Loucy (cell line): ENCODE measurements around the gene SEMA3D.

Source experiments
- H2AFZ ChIP-seq: fragments of 200-600 bp; sonication (generic); 2 replicates; pipeline ENCODE4 v1.6.0; 2016; ENCODE audit warnings: antibody characterized with exemption, mild to moderate bottlenecking, low read length, moderate library complexity
- H3F3A ChIP-seq: fragments of 200-600 bp; 2 replicates; pipeline ENCODE4 v1.6.0; 2016; ENCODE audit warnings: antibody characterized with exemption, low read depth, mild to moderate bottlenecking
- H3K27me3 ChIP-seq: fragments of 200-600 bp; sonication (generic); 2 replicates; pipeline ENCODE4 v1.6.1; 2014; ENCODE audit warnings: low read length, mild to moderate bottlenecking; ENCODE audit not compliant: insufficient read depth, poor library complexity, severe bottlenecking
- H3K36me3 ChIP-seq: fragments of 200-600 bp; sonication (generic); 2 replicates; pipeline ENCODE4 v1.6.1; 2016; ENCODE audit warnings: low read length; ENCODE audit not compliant: insufficient read depth
- H3K4me1 ChIP-seq: fragments of 200-600 bp; sonication (generic); 2 replicates; pipeline ENCODE4 v1.5.1; 2014; ENCODE audit warnings: low read length, mild to moderate bottlenecking; ENCODE audit not compliant: insufficient read depth, poor library complexity, severe bottlenecking
- H3K4me2 ChIP-seq: fragments of 200-600 bp; sonication (generic); 2 replicates; pipeline ENCODE4 v1.6.0; 2014; ENCODE audit warnings: antibody characterized with exemption, low read length, low read depth, mild to moderate bottlenecking; ENCODE audit not compliant: poor library complexity, severe bottlenecking
- H3K4me3 ChIP-seq: fragments of 200-600 bp; sonication (generic); 2 replicates; pipeline ENCODE4 v1.5.1; 2014; ENCODE audit warnings: low read length, mild to moderate bottlenecking, mixed read lengths; ENCODE audit not compliant: poor library complexity, severe bottlenecking
- H3K79me2 ChIP-seq: fragments of 200-600 bp; sonication (generic); 2 replicates; pipeline ENCODE4 v1.6.1; 2014; ENCODE audit warnings: low read length; ENCODE audit not compliant: insufficient read depth
- H3K9ac ChIP-seq: fragments of 200-600 bp; sonication (generic); 2 replicates; pipeline ENCODE4 v1.6.0; 2014; ENCODE audit warnings: mild to moderate bottlenecking, low read depth, low read length, moderate library complexity; ENCODE audit not compliant: poor library complexity, severe bottlenecking
- H3K9me2 ChIP-seq: fragments of 200-600 bp; sonication (generic); replicated peaks from 2 replicates; pipeline ENCODE4 v1.6.1; 2016; ENCODE audit warnings: low read depth, low read length, mixed read lengths
- H3K9me3 ChIP-seq: fragments of 200-600 bp; sonication (generic); 2 replicates; pipeline ENCODE4 v1.6.1; 2014; ENCODE audit warnings: mild to moderate bottlenecking, antibody characterized with exemption, low read length, low read depth; ENCODE audit not compliant: insufficient read depth
- H4K20me1 ChIP-seq: fragments of 200-600 bp; sonication (generic); 2 replicates; pipeline ENCODE4 v1.6.0; 2014; ENCODE audit warnings: antibody characterized with exemption, low read length, mild to moderate bottlenecking; ENCODE audit not compliant: insufficient read depth, poor library complexity, severe bottlenecking
- EZH2phosphoT487 ChIP-seq: fragments of 200-600 bp; IDR thresholded peaks from 2 replicates; pipeline ENCODE4 v1.6.1; 2018; ENCODE audit warnings: antibody characterized with exemption, mild to moderate bottlenecking, moderate library complexity, borderline replicate concordance
- TF ChIP-seq, protein P1 (sequence below): fragments of 200-600 bp; sonication (generic); conservative IDR thresholded peaks from 2 replicates; pipeline ENCODE4 v1.5.1; 2014; ENCODE audit warnings: mild to moderate bottlenecking, antibody characterized with exemption, low read length

The SEMA3D gene

DNA sequence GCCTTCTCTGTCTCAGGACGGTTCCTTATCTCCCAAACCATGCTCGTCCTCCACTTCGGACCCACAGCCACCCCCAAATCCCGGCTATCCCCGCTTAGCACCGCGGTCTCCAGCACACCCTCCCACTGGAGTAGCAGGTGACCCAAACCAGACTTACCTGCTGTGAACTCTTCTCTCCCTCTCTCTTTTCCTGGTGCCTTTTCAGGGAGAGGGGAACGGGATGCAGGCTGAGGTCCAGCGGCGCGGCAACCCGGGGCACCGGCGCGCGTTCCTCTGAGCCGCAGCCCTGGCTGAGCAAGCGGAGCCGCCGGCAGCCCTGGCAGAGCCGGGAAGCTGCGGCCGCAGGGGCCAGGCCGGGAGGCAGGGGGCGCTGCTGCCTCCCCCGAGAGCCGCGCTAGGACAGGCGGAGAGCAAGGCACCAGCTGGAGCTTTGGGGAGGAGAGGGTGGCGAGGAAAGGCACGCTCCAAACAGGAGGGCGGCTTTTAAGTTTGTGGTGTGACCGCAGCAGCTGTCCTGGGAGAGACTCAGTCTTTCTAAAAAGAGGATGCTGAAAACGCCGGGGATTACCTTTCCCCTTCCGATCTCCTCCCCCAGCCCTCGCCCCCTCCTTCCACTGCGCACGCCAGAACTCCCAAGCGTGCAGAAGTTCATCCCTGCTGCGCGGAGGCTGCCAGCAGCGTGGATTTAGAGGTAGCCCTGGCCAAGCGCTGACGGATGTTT is at the start of gene SEMA3D:
TSS of gene SEMA3D (minus strand) at position 536 of the 721 bp plus-strand sequence. CDS start 65,165 bp downstream, outside the sequence.
- H3K9me3 ChIP-seq = no peaks in the 10 kb centered on the region
- no peaks in the 10 kb centered on the region for H3K36me3 ChIP-seq
- H3K27me3 ChIP-seq = no peaks in the 10 kb centered on the region
- H3K79me2 ChIP-seq = no peaks in the 10 kb centered on the region
- no peak within 1 kb of the TSS for H3K9ac ChIP-seq
- no peaks in the 10 kb centered on the region for H3K4me1 ChIP-seq
- H3K4me3 ChIP-seq = no peak within 1 kb of the TSS
- H3F3A ChIP-seq = no peaks in the 10 kb centered on the region
- no peaks in the 10 kb centered on the region for H3K9me2 ChIP-seq
- no peak within 1 kb of the TSS for H3K4me2 ChIP-seq
- TF ChIP-seq EZH2phosphoT487 = no peak
- TF ChIP-seq, protein P1, sequence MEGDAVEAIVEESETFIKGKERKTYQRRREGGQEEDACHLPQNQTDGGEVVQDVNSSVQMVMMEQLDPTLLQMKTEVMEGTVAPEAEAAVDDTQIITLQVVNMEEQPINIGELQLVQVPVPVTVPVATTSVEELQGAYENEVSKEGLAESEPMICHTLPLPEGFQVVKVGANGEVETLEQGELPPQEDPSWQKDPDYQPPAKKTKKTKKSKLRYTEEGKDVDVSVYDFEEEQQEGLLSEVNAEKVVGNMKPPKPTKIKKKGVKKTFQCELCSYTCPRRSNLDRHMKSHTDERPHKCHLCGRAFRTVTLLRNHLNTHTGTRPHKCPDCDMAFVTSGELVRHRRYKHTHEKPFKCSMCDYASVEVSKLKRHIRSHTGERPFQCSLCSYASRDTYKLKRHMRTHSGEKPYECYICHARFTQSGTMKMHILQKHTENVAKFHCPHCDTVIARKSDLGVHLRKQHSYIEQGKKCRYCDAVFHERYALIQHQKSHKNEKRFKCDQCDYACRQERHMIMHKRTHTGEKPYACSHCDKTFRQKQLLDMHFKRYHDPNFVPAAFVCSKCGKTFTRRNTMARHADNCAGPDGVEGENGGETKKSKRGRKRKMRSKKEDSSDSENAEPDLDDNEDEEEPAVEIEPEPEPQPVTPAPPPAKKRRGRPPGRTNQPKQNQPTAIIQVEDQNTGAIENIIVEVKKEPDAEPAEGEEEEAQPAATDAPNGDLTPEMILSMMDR = no peak
- no peaks in the 10 kb centered on the region for H4K20me1 ChIP-seq
- no peak within 1 kb of the TSS for H2AFZ ChIP-seq

DNA sequence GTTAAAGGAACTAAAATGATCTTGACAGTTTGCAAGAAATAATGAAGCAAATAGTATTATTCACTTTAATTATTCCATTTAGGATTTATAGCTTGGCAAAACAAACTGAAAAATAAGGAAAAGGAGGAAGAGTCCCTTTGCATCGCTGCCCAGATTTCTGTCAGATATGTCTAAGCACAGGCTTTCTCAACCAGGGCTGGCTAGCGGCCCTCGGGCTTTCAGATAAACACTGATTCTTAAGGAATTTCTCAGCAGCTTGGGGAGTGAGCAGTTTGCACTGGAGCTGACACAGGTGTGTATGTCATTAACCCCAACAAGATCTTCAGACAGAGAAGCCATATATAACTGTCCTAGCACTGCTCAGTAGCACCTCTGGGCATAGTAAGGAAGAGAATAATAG is 47.9 kb upstream of the SEMA3D start:
- no peak for TF ChIP-seq EZH2phosphoT487
- TF ChIP-seq, protein P1 = no peak
- Histone ChIP-seq H3K9me3 (no peaks in the 10 kb centered on the region), H3K79me2 (no peaks in the 10 kb centered on the region), H3K9ac (no peak overlapping the region), H4K20me1 (no peaks in the 10 kb centered on the region), H3K27me3 (no peaks in the 10 kb centered on the region), H3F3A (no peaks in the 10 kb centered on the region), H3K9me2 (no peaks in the 10 kb centered on the region), H3K4me3 (no peak overlapping the region), H3K4me2 (no peak overlapping the region), H3K36me3 (no peaks in the 10 kb centered on the region), H3K4me1 (no peaks in the 10 kb centered on the region), H2AFZ (no peak overlapping the region)

DNA sequence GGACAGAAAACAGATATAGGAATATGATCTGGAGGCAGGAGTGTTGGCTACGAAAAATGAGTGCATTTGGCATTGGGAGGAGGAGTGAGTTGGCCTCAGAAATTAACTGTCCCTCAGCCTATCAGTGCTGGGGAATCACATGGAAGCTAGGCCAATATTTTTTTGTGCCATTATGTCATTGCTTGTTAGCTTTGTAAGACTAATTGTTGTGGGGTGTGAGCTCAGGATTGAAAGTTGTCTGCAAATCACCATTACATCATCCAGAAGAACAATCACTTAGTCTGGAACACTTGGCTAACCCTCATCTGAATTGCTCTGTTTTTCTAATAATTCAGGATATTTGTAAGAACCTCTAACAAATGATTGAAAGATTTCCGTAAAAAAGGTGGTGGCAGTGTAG is 45.2 kb upstream of the SEMA3D start:
- H3K4me1 ChIP-seq = no peaks in the 10 kb centered on the region
- TF ChIP-seq EZH2phosphoT487 = no peak
- TF ChIP-seq, protein P1 = no peak

More for the DNA sequence above, 45.2 kb upstream of the SEMA3D start:
- Histone ChIP-seq H2AFZ (no peak overlapping the region), H3K36me3 (no peaks in the 10 kb centered on the region), H3F3A (no peaks in the 10 kb centered on the region), H3K9ac (no peak overlapping the region), H4K20me1 (no peaks in the 10 kb centered on the region), H3K9me3 (no peaks in the 10 kb centered on the region), H3K4me2 (no peak overlapping the region), H3K27me3 (no peaks in the 10 kb centered on the region), H3K4me3 (no peak overlapping the region), H3K79me2 (no peaks in the 10 kb centered on the region), H3K9me2 (no peaks in the 10 kb centered on the region)
